Ishikawa (cell line): ENCODE results near the gene SALL3.

ENCODE experiments used
- CEBPB ChIP-seq: IDR thresholded peaks from 2 replicates; pipeline ENCODE4 v1.6.1; 2012
- CREB1 ChIP-seq: IDR thresholded peaks from 2 replicates; pipeline ENCODE4 v1.6.1; 2012; ENCODE audit warnings: low read depth
- EGR1 ChIP-seq: IDR thresholded peaks from 2 replicates; pipeline ENCODE4 v1.6.1; 2012
- EP300 ChIP-seq: IDR thresholded peaks from 2 replicates; pipeline ENCODE4 v1.6.1; 2012; ENCODE audit warnings: borderline replicate concordance
- FOXM1 ChIP-seq: IDR thresholded peaks from 2 replicates; pipeline ENCODE4 v1.6.1; 2012; ENCODE audit warnings: low read depth, borderline replicate concordance
- NFIC ChIP-seq: IDR thresholded peaks from 2 replicates; pipeline ENCODE4 v1.6.1; 2012
- RAD21 ChIP-seq: IDR thresholded peaks from 2 replicates; pipeline ENCODE4 v1.6.1; 2012; ENCODE audit warnings: low read depth
- TAF1 ChIP-seq: IDR thresholded peaks from 2 replicates; pipeline ENCODE4 v1.6.1; 2012; ENCODE audit warnings: low read depth, mild to moderate bottlenecking
- USF1 ChIP-seq: IDR thresholded peaks from 2 replicates; pipeline ENCODE4 v1.6.1; 2012
- YY1 ChIP-seq: IDR thresholded peaks from 2 replicates; pipeline ENCODE4 v1.6.1; 2012; ENCODE audit warnings: low read depth
- ZBTB7A ChIP-seq: IDR thresholded peaks from 2 replicates; pipeline ENCODE4 v1.6.1; 2012; ENCODE audit warnings: low read depth
- TF ChIP-seq, protein P1 (sequence below): IDR thresholded peaks from 2 replicates; pipeline ENCODE4 v1.6.1; 2012; ENCODE audit warnings: low read depth, mild to moderate bottlenecking
- TF ChIP-seq, protein P2 (sequence below): IDR thresholded peaks from 2 replicates; pipeline ENCODE4 v1.6.1; 2012

GRCh38 chr18:78994000-78994399 is 14.4 kb downstream of the SALL3 start:
- no peak for TF ChIP-seq CEBPB
- no peak for TF ChIP-seq NFIC
- no peak for TF ChIP-seq RAD21
- no peak for TF ChIP-seq EGR1
- no peak for TF ChIP-seq EP300
- TF ChIP-seq CREB1 = no peak
- TF ChIP-seq TAF1 = no peak
- no peak for TF ChIP-seq YY1
- TF ChIP-seq FOXM1 = no peak
- TF ChIP-seq ZBTB7A = no peak
- TF ChIP-seq, protein P1, sequence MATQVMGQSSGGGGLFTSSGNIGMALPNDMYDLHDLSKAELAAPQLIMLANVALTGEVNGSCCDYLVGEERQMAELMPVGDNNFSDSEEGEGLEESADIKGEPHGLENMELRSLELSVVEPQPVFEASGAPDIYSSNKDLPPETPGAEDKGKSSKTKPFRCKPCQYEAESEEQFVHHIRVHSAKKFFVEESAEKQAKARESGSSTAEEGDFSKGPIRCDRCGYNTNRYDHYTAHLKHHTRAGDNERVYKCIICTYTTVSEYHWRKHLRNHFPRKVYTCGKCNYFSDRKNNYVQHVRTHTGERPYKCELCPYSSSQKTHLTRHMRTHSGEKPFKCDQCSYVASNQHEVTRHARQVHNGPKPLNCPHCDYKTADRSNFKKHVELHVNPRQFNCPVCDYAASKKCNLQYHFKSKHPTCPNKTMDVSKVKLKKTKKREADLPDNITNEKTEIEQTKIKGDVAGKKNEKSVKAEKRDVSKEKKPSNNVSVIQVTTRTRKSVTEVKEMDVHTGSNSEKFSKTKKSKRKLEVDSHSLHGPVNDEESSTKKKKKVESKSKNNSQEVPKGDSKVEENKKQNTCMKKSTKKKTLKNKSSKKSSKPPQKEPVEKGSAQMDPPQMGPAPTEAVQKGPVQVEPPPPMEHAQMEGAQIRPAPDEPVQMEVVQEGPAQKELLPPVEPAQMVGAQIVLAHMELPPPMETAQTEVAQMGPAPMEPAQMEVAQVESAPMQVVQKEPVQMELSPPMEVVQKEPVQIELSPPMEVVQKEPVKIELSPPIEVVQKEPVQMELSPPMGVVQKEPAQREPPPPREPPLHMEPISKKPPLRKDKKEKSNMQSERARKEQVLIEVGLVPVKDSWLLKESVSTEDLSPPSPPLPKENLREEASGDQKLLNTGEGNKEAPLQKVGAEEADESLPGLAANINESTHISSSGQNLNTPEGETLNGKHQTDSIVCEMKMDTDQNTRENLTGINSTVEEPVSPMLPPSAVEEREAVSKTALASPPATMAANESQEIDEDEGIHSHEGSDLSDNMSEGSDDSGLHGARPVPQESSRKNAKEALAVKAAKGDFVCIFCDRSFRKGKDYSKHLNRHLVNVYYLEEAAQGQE = no peak
- TF ChIP-seq, protein P2, sequence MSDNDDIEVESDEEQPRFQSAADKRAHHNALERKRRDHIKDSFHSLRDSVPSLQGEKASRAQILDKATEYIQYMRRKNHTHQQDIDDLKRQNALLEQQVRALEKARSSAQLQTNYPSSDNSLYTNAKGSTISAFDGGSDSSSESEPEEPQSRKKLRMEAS = no peak
- no peak for TF ChIP-seq USF1
